NB4 (cell line): ENCODE measurements around the gene FTO.

Experiments used
- CTCF ChIP-seq: IDR thresholded peaks from one replicate; pipeline ENCODE4 v1.5.1; 2012; ENCODE audit warnings: low read depth, low read length
- MYC ChIP-seq: IDR thresholded peaks from 2 replicates; pipeline ENCODE4 v1.6.1; 2011; ENCODE audit warnings: low read depth, low read length

GRCh38 chr16:53898993-53899392, 195.0 kb downstream of the FTO start:
- TF ChIP-seq CTCF (no peak), MYC (no peak)
